OCI-LY1 (cell line): ENCODE measurements around the gene EFNA2.

Experiments
- CTCF ChIP-seq: fragments of 200-600 bp; sonication (generic), shearing (Covaris generic); IDR thresholded peaks from 2 replicates; pipeline ENCODE4 v1.5.1; 2017; ENCODE audit warnings: mild to moderate bottlenecking, antibody characterized with exemption, low read length, moderate library complexity, mixed read lengths
- EZH2 ChIP-seq: fragments of 200-600 bp; sonication (generic), shearing (Covaris generic); IDR thresholded peaks from 2 replicates; pipeline ENCODE4 v1.8.0; 2017; ENCODE audit warnings: borderline replicate concordance, mixed run types, mild to moderate bottlenecking, antibody characterized with exemption, low read length, moderate library complexity, mixed read lengths

- TF ChIP-seq CTCF (no peak), EZH2 (no peak)
Observed at GRCh38 chr19:1244693-1245451, 40.8 kb upstream of the EFNA2 start.
